Measurements from ENCODE around the gene RASSF1.
A peak's percentile ranks its signal among the peaks of the same experiment; 100 is the strongest.

RASSF1 gene

GRCh38 chr3:50351323-50351697 is 10.7 kb upstream of the RASSF1 start:
- peak overlapping the region; percentile 87 for H3K4me3 ChIP-seq (ENCODE audit: low read depth, low read length)
- H3K9me3 ChIP-seq (ENCODE audit: severe bottlenecking), result no peaks in the 10 kb centered on the region
- DNase-seq, result no peak
- H3K36me3 ChIP-seq, result peaks cover 61% of the 10 kb centered on the region
- TF ChIP-seq CTCF (IDR thresholded peaks at IDR 0.05; ENCODE audit: low read depth, low read length), result no peak
- H3K27ac ChIP-seq, result peak overlapping the region; percentile 83
- H3K27me3 ChIP-seq (ENCODE audit: insufficient read depth, low read depth, severe bottlenecking), result no peaks in the 10 kb centered on the region

- Histone ChIP-seq H3K4me3 (ENCODE audit: low read depth, low read length) (peak within 1 kb of the TSS; percentile 87), H3K9me3 (ENCODE audit: severe bottlenecking) (no peaks in the 10 kb centered on the region), H3K27ac (peak within 1 kb of the TSS; percentile 83), H3K27me3 (ENCODE audit: insufficient read depth, low read depth, severe bottlenecking) (no peaks in the 10 kb centered on the region), H3K36me3 (peaks cover 55% of the 10 kb centered on the region)
- DNase-seq, result peak; percentile 98
- TF ChIP-seq CTCF (IDR thresholded peaks at IDR 0.05; ENCODE audit: low read depth, low read length), result no peak
These were observed 10.1 kb upstream of the RASSF1 start, which contains the start of the genes CYB561D2 and NPRL2 for GRCh38 chr3:50350527-50351322. Gene CYB561D2, plus strand, starts transcription at chr3:50350862. Its CDS starts 572 bp downstream, at chr3:50351434. Gene NPRL2, minus strand, starts transcription at chr3:50350775. Its CDS starts 123 bp downstream, at chr3:50350652.

GRCh38 chr3:50350213-50350526 is 9.5 kb upstream of the RASSF1 start:
- TF ChIP-seq CTCF (IDR thresholded peaks at IDR 0.05; ENCODE audit: low read depth, low read length), result no peak
- Histone ChIP-seq H3K27ac (peak overlapping the region; percentile 83), H3K36me3 (peaks cover 50% of the 10 kb centered on the region), H3K9me3 (ENCODE audit: severe bottlenecking) (no peaks in the 10 kb centered on the region), H3K4me3 (ENCODE audit: low read depth, low read length) (peak overlapping the region; percentile 87), H3K27me3 (ENCODE audit: insufficient read depth, low read depth, severe bottlenecking) (no peaks in the 10 kb centered on the region)
- no peak for DNase-seq

- Histone ChIP-seq H3K36me3 (peaks cover 28% of the 10 kb centered on the region), H3K9me3 (ENCODE audit: severe bottlenecking) (no peaks in the 10 kb centered on the region), H3K27ac (no peak overlapping the region), H3K27me3 (ENCODE audit: insufficient read depth, low read depth, severe bottlenecking) (no peaks in the 10 kb centered on the region), H3K4me3 (ENCODE audit: low read depth, low read length) (no peak overlapping the region)
- DNase-seq, result peak; percentile 66
- TF ChIP-seq CTCF (IDR thresholded peaks at IDR 0.05; ENCODE audit: low read depth, low read length), result peak; percentile 51
These were observed 6.7 kb upstream of the RASSF1 start for GRCh38 chr3:50347187-50347813.

- H3K36me3 ChIP-seq, result peaks cover 28% of the 10 kb centered on the region
- no peaks in the 10 kb centered on the region for H3K27me3 ChIP-seq (ENCODE audit: insufficient read depth, low read depth, severe bottlenecking)
- TF ChIP-seq CTCF (IDR thresholded peaks at IDR 0.05; ENCODE audit: low read depth, low read length), result no peak
- no peak within 1 kb of the TSS for H3K27ac ChIP-seq
- peak; percentile 84 for DNase-seq
- peak within 1 kb of the TSS; percentile 46 for H3K4me3 ChIP-seq (ENCODE audit: low read depth, low read length)
- H3K9me3 ChIP-seq (ENCODE audit: severe bottlenecking), result no peaks in the 10 kb centered on the region
These were observed 5.1 kb upstream of the RASSF1 start, which contains the start of gene ZMYND10 for GRCh38 chr3:50345586-50346234. Gene ZMYND10, minus strand, starts transcription at chr3:50345732. Its CDS starts 153 bp downstream, at chr3:50345579.

Data from WERI-Rb-1 (cell line).